PC-3 (cell line): ENCODE measurements around the gene SV2C.

ENCODE experiments used
- EZH2 ChIP-seq: fragments of 300-600 bp; sonication (generic); IDR thresholded peaks from one replicate; pipeline ENCODE4 v1.6.1; 2017; ENCODE audit warnings: antibody characterized with exemption, mild to moderate bottlenecking, low read length; ENCODE audit not compliant: unreplicated experiment
- EZH2phosphoT487 ChIP-seq: fragments of 300-600 bp; sonication (generic); IDR thresholded peaks from 2 replicates; pipeline ENCODE4 v1.6.1; 2018; ENCODE audit warnings: mild to moderate bottlenecking, antibody characterized with exemption, low read length, borderline replicate concordance
- TF ChIP-seq, protein P1 (sequence below): fragments of 300-600 bp; sonication (generic); conservative IDR thresholded peaks from 2 replicates; pipeline ENCODE4 v1.5.1; 2017; ENCODE audit warnings: antibody characterized with exemption, low read depth, mild to moderate bottlenecking, low read length

GRCh38 chr5:76366596-76366995, 283.4 kb downstream of the SV2C start:
- TF ChIP-seq, protein P1, sequence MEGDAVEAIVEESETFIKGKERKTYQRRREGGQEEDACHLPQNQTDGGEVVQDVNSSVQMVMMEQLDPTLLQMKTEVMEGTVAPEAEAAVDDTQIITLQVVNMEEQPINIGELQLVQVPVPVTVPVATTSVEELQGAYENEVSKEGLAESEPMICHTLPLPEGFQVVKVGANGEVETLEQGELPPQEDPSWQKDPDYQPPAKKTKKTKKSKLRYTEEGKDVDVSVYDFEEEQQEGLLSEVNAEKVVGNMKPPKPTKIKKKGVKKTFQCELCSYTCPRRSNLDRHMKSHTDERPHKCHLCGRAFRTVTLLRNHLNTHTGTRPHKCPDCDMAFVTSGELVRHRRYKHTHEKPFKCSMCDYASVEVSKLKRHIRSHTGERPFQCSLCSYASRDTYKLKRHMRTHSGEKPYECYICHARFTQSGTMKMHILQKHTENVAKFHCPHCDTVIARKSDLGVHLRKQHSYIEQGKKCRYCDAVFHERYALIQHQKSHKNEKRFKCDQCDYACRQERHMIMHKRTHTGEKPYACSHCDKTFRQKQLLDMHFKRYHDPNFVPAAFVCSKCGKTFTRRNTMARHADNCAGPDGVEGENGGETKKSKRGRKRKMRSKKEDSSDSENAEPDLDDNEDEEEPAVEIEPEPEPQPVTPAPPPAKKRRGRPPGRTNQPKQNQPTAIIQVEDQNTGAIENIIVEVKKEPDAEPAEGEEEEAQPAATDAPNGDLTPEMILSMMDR = no peak
- TF ChIP-seq EZH2 (no peak), EZH2phosphoT487 (no peak)
